Body of pancreas (tissue), 4 donors: ENCODE results near the gene CAPZB. TPM values are rescaled to one million over a fixed set of nuclear protein-coding genes. Genes with fewer than 3 reads are reported as not detected.

Source experiments
- ATAC-seq: fragments of 150-250 bp; one replicate; pipeline ENCODE4 v1.9.1; 2016
- DNase-seq, 4 donors: peaks; one replicate each; pipeline ENCODE4 v3.0.0-alpha.2; 2019
- H3K27ac ChIP-seq, 4 donors: fragments of 200-600 bp; sonication (generic); 1 replicate in 3 of 4; 2 replicates in 1 of 4; pipeline versions ENCODE4 v1.5.1 to v1.6.1; 2016 to 2019; ENCODE audit warnings: mild to moderate bottlenecking in 1 of 4, mixed read lengths in 1 of 4, moderate library complexity in 1 of 4
- H3K27me3 ChIP-seq, 2 donors: fragments of 200-600 bp; sonication (generic); one replicate each; pipeline ENCODE4 v1.6.0; 2016; ENCODE audit warnings: mild to moderate bottlenecking in 1 of 2
- H3K36me3 ChIP-seq, 2 donors: fragments of 200-600 bp; sonication (generic); replicated peaks in 1 of 2; 2 replicates each; pipeline ENCODE4 v1.5.1; 2016; ENCODE audit warnings: low read depth in 2 of 2; ENCODE audit not compliant: insufficient read depth in 1 of 2
- H3K4me1 ChIP-seq: fragments of 200-600 bp; sonication (generic); one replicate; pipeline ENCODE4 v1.6.0; 2016
- H3K4me3 ChIP-seq, 2 donors: fragments of 200-600 bp; sonication (generic); 1 replicate in 1 of 2; 2 replicates in 1 of 2; pipeline ENCODE4 v1.5.1; 2016 to 2019
- H3K9me3 ChIP-seq, 3 donors: fragments of 200-600 bp; sonication (generic); 1 replicate in 2 of 3; 2 replicates in 1 of 3; pipeline ENCODE4 v1.5.1; 2016
- CTCF ChIP-seq, 7 experiments: fragments of 450-650 bp in 4 of 7; fragments of 200-600 bp in 3 of 7; sonication (generic) in 3 of 7; IDR thresholded peaks; one replicate each; pipeline ENCODE4 v1.5.1; 2016 to 2019; ENCODE audit warnings: antibody characterized with exemption in 7 of 7
- POLR2A ChIP-seq, 3 donors: fragments of 450-650 bp; IDR thresholded peaks; one replicate each; pipeline ENCODE4 v1.6.1; 2016; ENCODE audit warnings: antibody characterized with exemption in 3 of 3, mild to moderate bottlenecking in 2 of 3
- WGBS, 2 donors: methylation state at CpG; one replicate each; pipeline ENCODE4 v1.1.5; 2017; 5-methylcytosine and 5-hydroxymethylcytosine counted together
- intact Hi-C: fragments of 100-400 bp; cut with DNase I; formaldehyde crosslinking; loops from one replicate; pipeline ENCODE4 v1.15.1; 2023
- total RNA-seq, 2 donors: library from RNA; depleted of rRNA; stranded (reverse); fragments of >200 nt; gene quantifications; one replicate each; pipeline ENCODE4 v1.1.0, GENCODE V29; 2016

CAPZB gene
- total RNA-seq, 2 donors from 2014 or later, result 35.5 to 54.1 TPM

DNA sequence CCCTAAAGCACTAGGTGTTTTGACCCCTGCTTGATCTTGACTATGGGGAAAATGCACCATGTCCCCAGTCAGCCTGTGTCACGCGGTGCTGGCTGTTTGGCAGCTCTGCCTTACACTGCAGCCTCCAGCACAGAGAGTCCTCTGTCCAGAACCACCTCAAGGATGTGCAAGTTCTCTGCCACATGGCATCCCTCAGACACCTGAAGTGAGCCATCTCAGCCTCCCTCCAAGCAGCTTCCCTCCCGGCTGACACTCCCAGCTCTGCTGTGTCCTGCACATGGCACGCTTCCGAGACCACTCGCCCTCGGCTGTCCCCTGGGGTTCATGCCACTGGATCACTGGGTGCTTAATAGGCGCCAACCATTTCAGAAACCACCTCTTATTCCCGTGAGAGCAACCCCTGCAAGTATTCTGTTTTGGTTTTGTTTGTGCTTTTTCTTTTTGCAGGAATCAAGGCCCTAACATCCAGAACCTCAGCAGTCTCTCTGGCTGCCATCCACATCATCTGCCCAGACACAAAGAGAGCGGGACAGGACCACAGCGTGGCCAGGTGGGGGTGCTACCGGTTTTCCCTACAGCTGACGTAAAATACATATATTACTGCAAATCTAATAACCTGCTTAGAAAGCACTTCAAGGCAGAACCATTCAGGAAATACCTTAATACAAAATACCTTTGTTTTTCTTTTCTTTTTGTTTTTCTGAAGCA lies 45.7 kb downstream of the CAPZB start:
- intact Hi-C loops, result no loop called here
- ATAC-seq (no peak), DNase-seq (no peak)
- H3K9me3 ChIP-seq, result no peaks in the 10 kb centered on the region
- no peaks in the 10 kb centered on the region for H3K36me3 ChIP-seq
- TF ChIP-seq POLR2A (IDR thresholded peaks at IDR 0.05) (no peak), CTCF (IDR thresholded peaks at IDR 0.05) (no peak)
- H3K27me3 ChIP-seq, result no peaks in the 10 kb centered on the region
- H3K4me3 ChIP-seq, result no peak overlapping the region
- H3K27ac ChIP-seq, result peak overlapping the region in 3 of 4 donors; percentile 8 to 70 (median 34)
- 64 to 69% methylated on average over 13 of the region's 13 CpGs for whole genome bisulfite sequencing, 2 donors
- peaks cover 45% of the 10 kb centered on the region for H3K4me1 ChIP-seq

DNA sequence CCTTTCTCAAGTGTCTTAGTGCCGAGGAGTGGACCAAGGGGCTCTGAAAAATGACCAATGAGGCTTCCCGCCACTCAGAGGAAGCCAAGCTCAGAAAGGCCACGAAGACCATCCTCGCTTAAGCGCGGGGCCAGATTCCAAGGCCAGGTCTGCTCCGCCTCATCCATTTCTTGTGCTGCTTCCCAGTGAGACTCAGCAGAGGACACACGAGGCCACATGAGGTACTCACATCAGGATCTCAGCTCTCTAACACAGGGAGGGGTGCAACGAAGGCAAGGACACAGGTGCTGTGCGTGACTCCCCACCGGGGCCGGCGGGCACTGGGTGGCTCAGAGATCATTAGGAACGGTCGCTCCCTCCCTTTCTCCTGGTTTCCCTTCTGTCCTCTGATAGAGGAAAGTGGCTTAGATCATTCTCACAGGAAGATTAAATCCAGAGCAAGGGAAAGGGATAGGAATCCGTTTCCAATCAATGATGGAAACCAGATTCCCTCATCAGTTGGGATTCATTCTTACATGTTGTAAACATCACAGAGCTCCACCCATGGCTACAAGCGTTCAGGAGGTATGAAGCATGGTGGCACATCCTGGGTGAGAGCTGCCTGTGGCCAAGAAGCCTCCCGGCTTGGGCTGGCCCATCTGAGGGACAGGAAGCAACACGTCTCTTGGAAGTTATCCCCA lies 46.7 kb downstream of the CAPZB start:
- ATAC-seq (no peak), DNase-seq (no peak)
- H3K4me3 ChIP-seq, result no peak overlapping the region
- peak overlapping the region in 2 of 4 donors; percentile 34 to 70 for H3K27ac ChIP-seq
- H3K4me1 ChIP-seq, result peaks cover 51% of the 10 kb centered on the region
- intact Hi-C loops, result no loop called here
- H3K27me3 ChIP-seq, result no peaks in the 10 kb centered on the region
- H3K9me3 ChIP-seq, result no peaks in the 10 kb centered on the region
- TF ChIP-seq POLR2A (IDR thresholded peaks at IDR 0.05) (no peak), CTCF (IDR thresholded peaks at IDR 0.05) (no peak)
- 84 to 85% methylated on average over 14 to 19 of the region's 19 CpGs for WGBS, 2 donors
- no peaks in the 10 kb centered on the region for H3K36me3 ChIP-seq

DNA sequence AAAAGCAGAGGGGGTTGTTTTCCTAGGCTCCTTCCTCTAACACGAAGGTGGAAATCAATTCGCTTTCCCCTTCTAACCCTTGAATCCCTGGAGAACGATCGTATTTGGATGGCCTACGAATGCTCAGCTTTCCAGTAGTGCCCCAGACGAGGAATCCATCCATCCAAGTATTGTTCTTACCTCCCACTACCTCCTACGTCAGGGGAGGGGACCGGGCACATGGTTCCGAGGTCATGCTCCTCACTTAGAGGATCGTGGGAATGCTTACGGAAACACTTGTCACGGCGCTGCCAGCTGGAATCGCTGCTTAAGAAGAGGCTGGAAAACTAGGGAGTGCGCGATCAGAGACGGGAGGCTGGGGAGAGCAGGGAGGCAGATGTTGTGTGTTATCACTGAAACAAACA lies 47.4 kb downstream of the CAPZB start:
- DNase-seq, result peak in 2 of 4 donors; percentile 38 to 42
- WGBS, 2 donors, result 79 to 85% methylated on average over 17 of the region's 17 CpGs

GRCh38 chr1:19436716-19437476 lies 48.4 kb downstream of the CAPZB start:
- intact Hi-C loops, result no loop called here
- Histone ChIP-seq H3K36me3 (no peaks in the 10 kb centered on the region), H3K27ac (peak overlapping the region in 3 of 4 donors; percentile 5 to 70 (median 34)), H3K4me1 (peaks cover 60% of the 10 kb centered on the region), H3K9me3 (no peaks in the 10 kb centered on the region), H3K27me3 (no peaks in the 10 kb centered on the region), H3K4me3 (no peak overlapping the region)
- 49 to 51% methylated on average over 8 of the region's 8 CpGs for WGBS, 2 donors
- TF ChIP-seq POLR2A (IDR thresholded peaks at IDR 0.05) (peak in 1 of 3 donors; percentile 27), CTCF (IDR thresholded peaks at IDR 0.05) (no peak)
- ATAC-seq (peak; percentile 34), DNase-seq (peak; percentile 62 to 86 (median 72))

More for the DNA sequence above, 47.4 kb downstream of the CAPZB start:
- TF ChIP-seq POLR2A (IDR thresholded peaks at IDR 0.05) (no peak), CTCF (IDR thresholded peaks at IDR 0.05) (no peak)
- intact Hi-C loops, result no loop called here
- Histone ChIP-seq H3K9me3 (no peaks in the 10 kb centered on the region), H3K36me3 (no peaks in the 10 kb centered on the region), H3K27me3 (no peaks in the 10 kb centered on the region), H3K4me3 (no peak overlapping the region), H3K27ac (peak overlapping the region in 3 of 4 donors; percentile 5 to 70 (median 34)), H3K4me1 (peaks cover 59% of the 10 kb centered on the region)
- peak; percentile 31 for ATAC-seq
